Right atrium auricular region (tissue), 2 donors: ENCODE results near the gene AREG. TPM values are rescaled to one million over a fixed set of nuclear protein-coding genes. Genes with fewer than 3 reads are reported as not detected.
A peak's percentile ranks its signal among the peaks of the same experiment; 100 is the strongest.

ENCODE experiments used
- DNase-seq: peaks from one replicate; pipeline ENCODE4 v3.0.0-alpha.2; 2019; ENCODE audit warnings: low spot score
- H3K27ac ChIP-seq, 2 donors: fragments of 200-600 bp; sonication (generic); 1 replicate in 1 of 2; 2 replicates in 1 of 2; pipeline ENCODE4 v1.5.1; 2016 to 2019
- H3K27me3 ChIP-seq, 2 donors: fragments of 200-600 bp; sonication (generic); one replicate each; pipeline versions ENCODE4 v1.5.1 to v1.6.0; 2017 to 2019
- H3K36me3 ChIP-seq: fragments of 200-600 bp; sonication (generic); one replicate; pipeline ENCODE4 v1.5.1; 2016
- H3K4me1 ChIP-seq, 2 donors: fragments of 200-600 bp; sonication (generic); one replicate each; pipeline versions ENCODE4 v1.5.1 to v1.6.0; 2017 to 2019
- H3K4me3 ChIP-seq, 2 donors: fragments of 200-600 bp; sonication (generic); 1 replicate in 1 of 2; 2 replicates in 1 of 2; pipeline ENCODE4 v1.5.1; 2017 to 2019; ENCODE audit warnings: mild to moderate bottlenecking in 1 of 2, moderate library complexity in 1 of 2
- H3K9me3 ChIP-seq, 2 donors: fragments of 200-600 bp; sonication (generic); one replicate each; pipeline ENCODE4 v1.5.1; 2019
- total RNA-seq, 2 donors: library from RNA; depleted of rRNA; stranded (reverse); fragments of >200 nt; gene quantifications; one replicate each; pipeline ENCODE4 v1.1.0, GENCODE V29; 2016
- TF ChIP-seq, protein P1 (sequence below), 2 donors: fragments of 200-600 bp; sonication (generic); IDR thresholded peaks; one replicate each; pipeline ENCODE4 v1.5.1; 2019; ENCODE audit warnings: antibody characterized with exemption in 2 of 2

The AREG gene
- total RNA-seq, 2 donors from 2014 or later, result 26.6 to 31.3 TPM

DNA sequence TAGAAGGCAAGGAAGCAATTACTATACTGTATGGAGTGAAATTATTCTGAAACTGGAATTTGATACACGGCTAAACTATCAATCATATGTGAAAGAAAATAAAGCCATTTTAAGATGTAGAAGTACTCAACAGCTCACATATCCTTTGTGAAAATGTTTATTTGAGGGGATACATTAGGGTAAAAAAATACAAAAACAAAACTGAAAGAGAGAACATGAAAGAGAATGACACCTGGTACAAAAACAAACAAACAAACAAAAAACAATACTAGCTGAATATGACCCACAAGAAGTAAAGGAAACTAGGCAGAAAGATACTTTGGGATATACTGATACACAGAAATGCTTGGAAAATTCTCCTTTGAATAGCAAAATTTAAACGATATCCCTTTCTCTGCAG, 20.8 kb upstream of the AREG start:
- no peak overlapping the region for H3K4me3 ChIP-seq
- H3K36me3 ChIP-seq, result no peaks in the 10 kb centered on the region
- DNase-seq, result no peak
- H3K4me1 ChIP-seq, result peaks cover 0 to 18% of the 10 kb centered on the region in 2 donors
- TF ChIP-seq, protein P1, sequence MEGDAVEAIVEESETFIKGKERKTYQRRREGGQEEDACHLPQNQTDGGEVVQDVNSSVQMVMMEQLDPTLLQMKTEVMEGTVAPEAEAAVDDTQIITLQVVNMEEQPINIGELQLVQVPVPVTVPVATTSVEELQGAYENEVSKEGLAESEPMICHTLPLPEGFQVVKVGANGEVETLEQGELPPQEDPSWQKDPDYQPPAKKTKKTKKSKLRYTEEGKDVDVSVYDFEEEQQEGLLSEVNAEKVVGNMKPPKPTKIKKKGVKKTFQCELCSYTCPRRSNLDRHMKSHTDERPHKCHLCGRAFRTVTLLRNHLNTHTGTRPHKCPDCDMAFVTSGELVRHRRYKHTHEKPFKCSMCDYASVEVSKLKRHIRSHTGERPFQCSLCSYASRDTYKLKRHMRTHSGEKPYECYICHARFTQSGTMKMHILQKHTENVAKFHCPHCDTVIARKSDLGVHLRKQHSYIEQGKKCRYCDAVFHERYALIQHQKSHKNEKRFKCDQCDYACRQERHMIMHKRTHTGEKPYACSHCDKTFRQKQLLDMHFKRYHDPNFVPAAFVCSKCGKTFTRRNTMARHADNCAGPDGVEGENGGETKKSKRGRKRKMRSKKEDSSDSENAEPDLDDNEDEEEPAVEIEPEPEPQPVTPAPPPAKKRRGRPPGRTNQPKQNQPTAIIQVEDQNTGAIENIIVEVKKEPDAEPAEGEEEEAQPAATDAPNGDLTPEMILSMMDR (IDR thresholded peaks at IDR 0.05), result no peak
- H3K27me3 ChIP-seq, result no peaks in the 10 kb centered on the region
- H3K9me3 ChIP-seq, result no peaks in the 10 kb centered on the region
- peak overlapping the region in 1 of 2 donors; percentile 75 for H3K27ac ChIP-seq

DNA sequence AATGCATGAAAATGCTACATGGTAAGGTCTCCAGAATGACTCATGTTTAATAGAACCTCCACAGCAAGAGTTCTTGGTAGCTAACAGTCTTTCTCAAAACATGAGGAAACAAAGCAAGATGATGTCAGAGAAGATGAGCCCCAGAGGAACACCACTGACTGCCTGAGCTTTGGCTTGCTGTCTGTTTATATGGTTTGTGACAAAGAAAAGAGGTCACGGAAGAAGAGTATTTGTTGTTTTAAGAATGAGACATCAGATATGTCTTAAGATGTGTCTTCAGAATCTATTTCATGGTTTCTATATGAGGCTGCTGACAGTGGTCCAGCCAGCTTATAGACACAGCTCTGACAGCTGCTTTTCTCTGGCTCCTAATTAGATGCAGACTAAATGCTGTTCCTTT, 18.8 kb upstream of the AREG start:
- H3K27ac ChIP-seq, result no peak overlapping the region
- TF ChIP-seq, protein P1 (IDR thresholded peaks at IDR 0.05), result no peak
- H3K36me3 ChIP-seq, result no peaks in the 10 kb centered on the region
- DNase-seq, result no peak
- H3K4me3 ChIP-seq, result no peak overlapping the region
- no peaks in the 10 kb centered on the region for H3K9me3 ChIP-seq
- H3K27me3 ChIP-seq, result no peaks in the 10 kb centered on the region
- peaks cover 0 to 25% of the 10 kb centered on the region in 2 donors for H3K4me1 ChIP-seq

DNA sequence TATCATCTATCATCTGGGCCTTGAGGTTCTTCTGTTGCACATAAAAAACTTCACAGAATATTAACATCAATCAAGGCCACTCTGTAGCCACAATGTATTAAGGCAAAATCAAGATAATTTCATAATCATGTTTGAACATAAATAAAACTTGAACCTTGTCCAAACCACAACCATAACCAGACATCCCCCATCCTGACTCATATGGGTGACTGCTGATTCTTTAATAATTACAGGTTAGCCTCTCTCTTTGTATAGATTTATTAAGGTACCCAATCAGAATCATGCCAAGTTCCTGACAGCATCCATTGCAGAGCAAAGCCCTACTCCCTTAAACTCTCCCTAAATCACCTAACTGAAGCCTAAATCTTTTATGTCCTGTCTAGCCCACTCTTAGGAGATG, 16.7 kb upstream of the AREG start:
- TF ChIP-seq, protein P1 (IDR thresholded peaks at IDR 0.05), result no peak
- no peaks in the 10 kb centered on the region for H3K27me3 ChIP-seq
- no peaks in the 10 kb centered on the region for H3K9me3 ChIP-seq

DNA sequence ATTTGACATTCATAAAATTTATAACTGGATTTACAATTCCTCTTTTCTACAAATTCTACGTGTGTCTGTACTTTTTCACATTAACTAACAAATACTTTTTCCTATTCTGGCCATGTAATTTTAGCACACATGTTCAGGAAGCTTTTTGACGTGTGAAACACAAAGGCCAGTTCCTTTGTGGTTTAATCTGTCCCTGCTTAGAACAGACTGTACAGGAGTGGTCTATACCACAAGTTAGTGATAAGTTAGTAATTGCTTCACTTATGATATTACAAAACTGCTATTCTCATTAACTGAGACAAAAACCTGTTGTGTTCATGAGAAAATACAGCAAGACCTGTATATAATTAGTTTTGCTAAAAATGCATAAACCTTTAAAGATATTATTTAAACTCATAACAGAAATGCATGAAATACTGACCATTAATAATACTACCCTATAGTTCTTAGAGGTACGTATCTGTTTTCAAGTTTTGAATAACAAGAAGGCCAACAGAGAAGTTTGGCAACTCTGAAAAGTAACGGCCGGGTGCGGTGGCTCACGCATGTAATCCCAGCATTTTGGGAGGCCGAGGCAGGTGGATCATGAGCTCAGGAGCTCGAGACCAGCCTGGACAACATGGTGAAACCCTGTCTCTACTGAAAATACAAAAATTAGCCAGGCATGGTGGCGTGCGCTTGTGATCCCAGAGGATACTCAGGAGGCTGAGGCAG, 13.7 kb upstream of the AREG start:
- Histone ChIP-seq H3K27ac (peak overlapping the region in 1 of 2 donors; percentile 26), H3K9me3 (no peaks in the 10 kb centered on the region), H3K4me3 (no peak overlapping the region), H3K27me3 (no peaks in the 10 kb centered on the region), H3K36me3 (no peaks in the 10 kb centered on the region), H3K4me1 (peaks cover 0 to 12% of the 10 kb centered on the region in 2 donors)
- TF ChIP-seq, protein P1 (IDR thresholded peaks at IDR 0.05), result no peak
- no peak for DNase-seq

More for the DNA sequence above, 16.7 kb upstream of the AREG start:
- DNase-seq, result no peak
- Histone ChIP-seq H3K4me3 (no peak overlapping the region), H3K4me1 (peaks cover 0 to 17% of the 10 kb centered on the region in 2 donors), H3K27ac (no peak overlapping the region), H3K36me3 (no peaks in the 10 kb centered on the region)

DNA sequence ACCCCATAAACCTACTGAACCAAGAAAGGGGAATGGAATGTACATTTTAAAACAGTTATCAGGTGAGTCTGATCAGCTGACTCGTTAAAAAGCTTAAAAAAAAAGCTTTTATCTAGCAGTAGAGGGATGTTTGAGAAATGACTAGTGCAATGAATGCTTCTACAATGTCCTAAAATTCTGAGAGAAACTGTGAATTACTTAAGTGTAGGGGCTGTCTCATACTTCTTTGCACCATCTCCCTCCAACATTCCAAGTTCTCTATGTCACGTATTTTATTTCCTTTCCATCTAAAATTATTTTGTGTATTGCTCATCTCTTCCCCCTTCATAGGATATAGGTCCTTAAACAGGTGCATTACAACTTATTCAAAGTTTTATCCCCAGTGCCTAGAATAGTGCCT, 11.9 kb upstream of the AREG start:
- H3K4me3 ChIP-seq, result no peak overlapping the region
- no peaks in the 10 kb centered on the region for H3K9me3 ChIP-seq
- peaks cover 0 to 12% of the 10 kb centered on the region in 2 donors for H3K4me1 ChIP-seq
- H3K27ac ChIP-seq, result no peak overlapping the region
- TF ChIP-seq, protein P1 (IDR thresholded peaks at IDR 0.05), result no peak
- no peaks in the 10 kb centered on the region for H3K36me3 ChIP-seq
- no peaks in the 10 kb centered on the region for H3K27me3 ChIP-seq
- no peak for DNase-seq
